HG03432 (cell line): Measurements from ENCODE around the gene NOL7.

Source experiments
- ATAC-seq: cut with Tn5 transposase; IDR thresholded peaks from one replicate; pipeline ENCODE4 v1.9.1; 2021; ENCODE audit warnings: mild to moderate bottlenecking, moderate library complexity; ENCODE audit not compliant: unreplicated experiment

Gene NOL7

GRCh38 chr6:13614926-13615791 is at the start of gene NOL7:
Gene NOL7, plus strand, starts transcription at chr6:13615335. Its CDS starts 24 bp downstream, at chr6:13615359.
- ATAC-seq = peak; percentile 92

- ATAC-seq = no peak
Observed at GRCh38 chr6:13565921-13566320, 49.2 kb upstream of the NOL7 start.

- ATAC-seq = no peak
Observed at GRCh38 chr6:13566500-13566899, 48.6 kb upstream of the NOL7 start.

- ATAC-seq = no peak
Observed at GRCh38 chr6:13568970-13569369, 46.2 kb upstream of the NOL7 start.

- ATAC-seq = no peak
Observed at GRCh38 chr6:13572240-13572639, 42.9 kb upstream of the NOL7 start.

GRCh38 chr6:13572951-13573654 is 42.0 kb upstream of the NOL7 start:
- ATAC-seq = no peak

- no peak for ATAC-seq
Observed at GRCh38 chr6:13573669-13574110, 41.4 kb upstream of the NOL7 start.

GRCh38 chr6:13574149-13574570 is 41.0 kb upstream of the NOL7 start:
- peak; percentile 81 for ATAC-seq

GRCh38 chr6:13574571-13575376 is 40.4 kb upstream of the NOL7 start, which contains the start of gene SIRT5:
Gene SIRT5, plus strand, starts transcription at chr6:13574601. Its CDS starts 9,510 bp downstream, at chr6:13584111.
- ATAC-seq = peak; percentile 73

- ATAC-seq = no peak
Observed at GRCh38 chr6:13575377-13575775, 39.8 kb upstream of the NOL7 start.

GRCh38 chr6:13576017-13576416 is 39.1 kb upstream of the NOL7 start:
- no peak for ATAC-seq

GRCh38 chr6:13577926-13578325 is 37.2 kb upstream of the NOL7 start:
- no peak for ATAC-seq

GRCh38 chr6:13579911-13580310 is 35.2 kb upstream of the NOL7 start:
- no peak for ATAC-seq

- no peak for ATAC-seq
Observed at GRCh38 chr6:13581700-13582229, 33.4 kb upstream of the NOL7 start.

GRCh38 chr6:13586603-13587542 is 28.3 kb upstream of the NOL7 start:
- ATAC-seq = no peak

- no peak for ATAC-seq
Observed at GRCh38 chr6:13589801-13590200, 25.3 kb upstream of the NOL7 start.

GRCh38 chr6:13590574-13591153 is 24.5 kb upstream of the NOL7 start:
- no peak for ATAC-seq

- ATAC-seq = no peak
Observed at GRCh38 chr6:13591205-13591921, 23.8 kb upstream of the NOL7 start.

GRCh38 chr6:13593103-13593502 is 22.0 kb upstream of the NOL7 start:
- ATAC-seq = no peak
